ENCODE results near the gene SUSD2.

The SUSD2 gene

GRCh38 chr22:24185501-24186351, 4.4 kb downstream of the SUSD2 start:
- H3K9ac ChIP-seq (ENCODE audit: low read depth, low read length), result no peak overlapping the region
- H4K20me1 ChIP-seq (ENCODE audit: insufficient read depth, low read length), result peaks cover 6% of the 10 kb centered on the region; the same call in 1 of the 2 replicates
- DNase-seq, result no peak
- no peaks in the 10 kb centered on the region for H3K4me1 ChIP-seq (ENCODE audit: insufficient read depth, low read length)
- H3K27me3 ChIP-seq (ENCODE audit: insufficient read depth, low read length, poor library complexity), result no peaks in the 10 kb centered on the region
- TF ChIP-seq CTCF (IDR thresholded peaks at IDR 0.05; ENCODE audit: borderline replicate concordance, extremely low read depth, low read length, poor library complexity, severe bottlenecking), result no peak
- TF ChIP-seq EZH2 (IDR thresholded peaks at IDR 0.05; ENCODE audit: borderline replicate concordance, low read depth, low read length, severe bottlenecking), result no peak
- no peak for ATAC-seq (ENCODE audit: insufficient read depth, low read depth)
- no peaks in the 10 kb centered on the region for H3K79me2 ChIP-seq (ENCODE audit: insufficient read depth, low read length)
- no peak overlapping the region for H3K27ac ChIP-seq (ENCODE audit: low read length)
- H2AFZ ChIP-seq (ENCODE audit: low read depth, low read length), result no peak overlapping the region
- H3K36me3 ChIP-seq (ENCODE audit: insufficient read depth, low read length), result no peaks in the 10 kb centered on the region
- H3K4me3 ChIP-seq (ENCODE audit: low read depth in 1 of 2, low read length in 2 of 2), result no peak overlapping the region
- H3K9me3 ChIP-seq (ENCODE audit: insufficient read depth, low read length, severe bottlenecking), result no peaks in the 10 kb centered on the region
- no peak overlapping the region for H3K4me2 ChIP-seq (ENCODE audit: insufficient read depth, low read length)

GRCh38 chr22:24186352-24186740, 5.1 kb downstream of the SUSD2 start:
- H3K27me3 ChIP-seq (ENCODE audit: insufficient read depth, low read length, poor library complexity), result no peaks in the 10 kb centered on the region
- H3K27ac ChIP-seq (ENCODE audit: low read length), result no peak overlapping the region
- no peak overlapping the region for H2AFZ ChIP-seq (ENCODE audit: low read depth, low read length)
- H3K79me2 ChIP-seq (ENCODE audit: insufficient read depth, low read length), result no peaks in the 10 kb centered on the region
- H3K4me1 ChIP-seq (ENCODE audit: insufficient read depth, low read length), result no peaks in the 10 kb centered on the region
- TF ChIP-seq CTCF (IDR thresholded peaks at IDR 0.05; ENCODE audit: borderline replicate concordance, extremely low read depth, low read length, poor library complexity, severe bottlenecking) (no peak), EZH2 (IDR thresholded peaks at IDR 0.05; ENCODE audit: borderline replicate concordance, low read depth, low read length, severe bottlenecking) (no peak)
- ATAC-seq (ENCODE audit: insufficient read depth, low read depth) (no peak), DNase-seq (no peak)
- H3K9ac ChIP-seq (ENCODE audit: low read depth, low read length), result no peak overlapping the region
- H3K4me3 ChIP-seq (ENCODE audit: low read depth in 1 of 2, low read length in 2 of 2), result no peak overlapping the region
- H3K36me3 ChIP-seq (ENCODE audit: insufficient read depth, low read length), result no peaks in the 10 kb centered on the region
- no peak overlapping the region for H3K4me2 ChIP-seq (ENCODE audit: insufficient read depth, low read length)
- H3K9me3 ChIP-seq (ENCODE audit: insufficient read depth, low read length, severe bottlenecking), result no peaks in the 10 kb centered on the region
- peaks cover 6% of the 10 kb centered on the region; the same call in 1 of the 2 replicates for H4K20me1 ChIP-seq (ENCODE audit: insufficient read depth, low read length)

- TF ChIP-seq EZH2 (IDR thresholded peaks at IDR 0.05; ENCODE audit: borderline replicate concordance, low read depth, low read length, severe bottlenecking) (no peak), CTCF (IDR thresholded peaks at IDR 0.05; ENCODE audit: borderline replicate concordance, extremely low read depth, low read length, poor library complexity, severe bottlenecking) (no peak)
- no peak overlapping the region for H3K4me2 ChIP-seq (ENCODE audit: insufficient read depth, low read length)
- no peaks in the 10 kb centered on the region for H3K79me2 ChIP-seq (ENCODE audit: insufficient read depth, low read length)
- no peak overlapping the region for H3K27ac ChIP-seq (ENCODE audit: low read length)
- H3K9ac ChIP-seq (ENCODE audit: low read depth, low read length), result no peak overlapping the region
- H3K27me3 ChIP-seq (ENCODE audit: insufficient read depth, low read length, poor library complexity), result no peaks in the 10 kb centered on the region
- no peaks in the 10 kb centered on the region for H3K4me1 ChIP-seq (ENCODE audit: insufficient read depth, low read length)
- DNase-seq (no peak), ATAC-seq (ENCODE audit: insufficient read depth, low read depth) (no peak)
- no peak overlapping the region for H2AFZ ChIP-seq (ENCODE audit: low read depth, low read length)
- H3K36me3 ChIP-seq (ENCODE audit: insufficient read depth, low read length), result no peaks in the 10 kb centered on the region
- no peaks in the 10 kb centered on the region for H3K9me3 ChIP-seq (ENCODE audit: insufficient read depth, low read length, severe bottlenecking)
- H3K4me3 ChIP-seq (ENCODE audit: low read depth in 1 of 2, low read length in 2 of 2), result no peak overlapping the region
- peaks cover 6% of the 10 kb centered on the region; the same call in 1 of the 2 replicates for H4K20me1 ChIP-seq (ENCODE audit: insufficient read depth, low read length)
Observed at GRCh38 chr22:24186892-24187670, 5.8 kb downstream of the SUSD2 start.

Measured in DND-41 (cell line).